PFSK-1 (cell line): Measurements from ENCODE around the gene ZNF491.

Source experiments
- FOXP2 ChIP-seq: optimal IDR thresholded peaks from 2 replicates; pipeline ENCODE3; 2011; ENCODE audit warnings: borderline replicate concordance, control low read depth, inconsistent platforms; ENCODE audit not compliant: insufficient read depth; ENCODE audit errors: extremely low read length, extremely low read depth
- POLR2AphosphoS5 ChIP-seq: IDR thresholded peaks from 2 replicates; pipeline ENCODE4 v1.6.1; 2012; ENCODE audit warnings: low read depth, mild to moderate bottlenecking, control low read depth, low read length, moderate library complexity
- SIN3A ChIP-seq: IDR thresholded peaks from 2 replicates; pipeline ENCODE4 v1.6.1; 2012; ENCODE audit warnings: mild to moderate bottlenecking, low read length, moderate library complexity, borderline replicate concordance; ENCODE audit not compliant: insufficient read depth
- TAF1 ChIP-seq: IDR thresholded peaks from 2 replicates; pipeline ENCODE4 v1.6.1; 2012; ENCODE audit warnings: low read length, control low read depth, borderline replicate concordance; ENCODE audit not compliant: insufficient read depth
- TF ChIP-seq, protein P1 (sequence below), 2 experiments: IDR thresholded peaks; 2 replicates each; pipeline versions ENCODE4 v1.6.1 to v1.8.0; 2011 to 2012; ENCODE audit warnings: low read depth in 2 of 2, low read length in 2 of 2, control low read depth in 1 of 2, inconsistent platforms in 1 of 2, mild to moderate bottlenecking in 1 of 2, moderate library complexity in 1 of 2; ENCODE audit not compliant: insufficient read depth in 1 of 2

ZNF491 gene

DNA sequence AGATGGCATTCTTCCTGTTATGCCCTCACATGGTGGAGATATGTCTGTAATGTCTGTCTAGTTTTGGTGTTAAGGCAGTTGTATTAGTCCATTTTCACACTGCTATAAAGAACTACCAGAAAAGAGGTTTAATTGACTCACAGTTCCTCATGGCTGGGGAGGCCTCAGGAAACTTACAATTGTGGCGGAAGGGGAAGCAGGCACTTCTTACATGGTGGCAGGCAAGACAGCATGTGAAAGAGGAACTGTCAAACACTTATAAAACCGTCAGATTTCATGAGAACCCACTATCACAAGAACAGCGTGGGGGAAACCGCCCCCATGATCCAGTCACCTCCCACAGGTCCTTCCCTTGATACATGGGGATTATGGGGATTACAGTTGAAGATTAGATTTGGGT lies 28.3 kb upstream of the ZNF491 start:
- TF ChIP-seq, protein P1, sequence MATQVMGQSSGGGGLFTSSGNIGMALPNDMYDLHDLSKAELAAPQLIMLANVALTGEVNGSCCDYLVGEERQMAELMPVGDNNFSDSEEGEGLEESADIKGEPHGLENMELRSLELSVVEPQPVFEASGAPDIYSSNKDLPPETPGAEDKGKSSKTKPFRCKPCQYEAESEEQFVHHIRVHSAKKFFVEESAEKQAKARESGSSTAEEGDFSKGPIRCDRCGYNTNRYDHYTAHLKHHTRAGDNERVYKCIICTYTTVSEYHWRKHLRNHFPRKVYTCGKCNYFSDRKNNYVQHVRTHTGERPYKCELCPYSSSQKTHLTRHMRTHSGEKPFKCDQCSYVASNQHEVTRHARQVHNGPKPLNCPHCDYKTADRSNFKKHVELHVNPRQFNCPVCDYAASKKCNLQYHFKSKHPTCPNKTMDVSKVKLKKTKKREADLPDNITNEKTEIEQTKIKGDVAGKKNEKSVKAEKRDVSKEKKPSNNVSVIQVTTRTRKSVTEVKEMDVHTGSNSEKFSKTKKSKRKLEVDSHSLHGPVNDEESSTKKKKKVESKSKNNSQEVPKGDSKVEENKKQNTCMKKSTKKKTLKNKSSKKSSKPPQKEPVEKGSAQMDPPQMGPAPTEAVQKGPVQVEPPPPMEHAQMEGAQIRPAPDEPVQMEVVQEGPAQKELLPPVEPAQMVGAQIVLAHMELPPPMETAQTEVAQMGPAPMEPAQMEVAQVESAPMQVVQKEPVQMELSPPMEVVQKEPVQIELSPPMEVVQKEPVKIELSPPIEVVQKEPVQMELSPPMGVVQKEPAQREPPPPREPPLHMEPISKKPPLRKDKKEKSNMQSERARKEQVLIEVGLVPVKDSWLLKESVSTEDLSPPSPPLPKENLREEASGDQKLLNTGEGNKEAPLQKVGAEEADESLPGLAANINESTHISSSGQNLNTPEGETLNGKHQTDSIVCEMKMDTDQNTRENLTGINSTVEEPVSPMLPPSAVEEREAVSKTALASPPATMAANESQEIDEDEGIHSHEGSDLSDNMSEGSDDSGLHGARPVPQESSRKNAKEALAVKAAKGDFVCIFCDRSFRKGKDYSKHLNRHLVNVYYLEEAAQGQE (IDR thresholded peaks at IDR 0.05; ENCODE audit: insufficient read depth in 1 of 2, low read depth in 2 of 2, low read length in 2 of 2), result no peak
- TF ChIP-seq FOXP2, result no peak
- no peak for TF ChIP-seq POLR2AphosphoS5
- TF ChIP-seq TAF1, result no peak
- TF ChIP-seq SIN3A, result no peak

DNA sequence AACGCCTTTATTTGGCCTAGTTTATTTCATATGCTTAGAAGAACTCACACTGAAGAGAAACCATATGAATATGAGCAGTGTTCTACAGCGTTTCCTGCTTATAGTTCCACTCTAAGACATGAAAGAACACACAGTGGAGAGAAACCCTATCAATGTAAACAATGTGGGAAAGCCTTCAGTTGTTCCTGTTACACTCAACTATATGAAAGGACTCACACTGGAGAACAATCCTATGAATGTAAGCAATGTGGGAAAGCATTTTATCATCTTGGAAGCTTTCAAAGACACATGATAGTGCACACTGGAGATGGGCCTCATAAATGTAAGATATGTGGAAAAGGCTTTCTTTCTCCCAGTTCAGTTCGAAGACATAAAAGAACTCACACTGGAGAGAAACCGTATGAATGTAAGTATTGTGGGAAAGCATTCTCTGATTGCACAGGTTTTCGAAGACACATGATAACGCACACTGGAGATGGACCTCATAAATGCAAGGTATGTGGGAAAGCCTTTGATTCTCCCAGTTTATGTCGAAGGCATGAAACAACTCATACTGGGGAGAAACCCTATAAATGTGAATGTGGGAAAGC lies 17.8 kb upstream of the ZNF491 start:
- TF ChIP-seq TAF1, result no peak
- TF ChIP-seq POLR2AphosphoS5, result no peak
- no peak for TF ChIP-seq SIN3A
- no peak for TF ChIP-seq FOXP2
- TF ChIP-seq, protein P1 (IDR thresholded peaks at IDR 0.05; ENCODE audit: insufficient read depth in 1 of 2, low read depth in 2 of 2, low read length in 2 of 2), result no peak

DNA sequence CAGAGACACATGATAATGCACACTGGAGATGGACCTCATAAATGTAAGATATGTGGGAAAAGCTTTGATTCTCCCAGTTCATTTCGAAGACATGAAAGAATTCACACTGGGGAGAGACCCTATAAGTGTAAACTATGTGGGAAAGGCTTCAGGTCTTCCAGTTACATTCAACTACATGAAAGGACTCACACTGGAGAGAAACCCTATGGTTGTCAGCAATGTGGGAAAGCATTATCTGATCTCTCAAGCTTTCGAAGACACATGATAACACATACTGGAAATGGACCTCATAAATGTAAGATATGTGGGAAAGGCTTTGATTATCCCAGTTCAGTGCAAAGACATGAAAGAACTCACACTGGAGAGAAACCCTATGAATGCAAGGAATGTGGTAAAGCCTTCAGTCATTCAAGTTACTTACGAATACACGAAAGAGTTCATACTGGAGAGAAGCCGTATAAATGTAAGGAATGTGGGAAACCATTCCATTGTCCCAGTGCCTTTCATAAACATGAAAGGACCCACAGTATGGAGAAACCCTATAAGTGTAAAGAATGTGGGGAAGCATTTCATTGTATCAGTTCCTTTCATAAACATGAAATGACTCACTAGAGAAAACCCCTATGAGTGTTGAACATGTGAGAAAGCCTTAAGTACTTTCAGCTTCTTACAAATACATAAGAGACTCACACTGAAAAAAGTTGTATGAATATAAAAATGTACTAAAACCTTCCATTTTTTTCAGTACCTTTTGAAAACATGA lies 16.8 kb upstream of the ZNF491 start:
- TF ChIP-seq SIN3A, result no peak

DNA sequence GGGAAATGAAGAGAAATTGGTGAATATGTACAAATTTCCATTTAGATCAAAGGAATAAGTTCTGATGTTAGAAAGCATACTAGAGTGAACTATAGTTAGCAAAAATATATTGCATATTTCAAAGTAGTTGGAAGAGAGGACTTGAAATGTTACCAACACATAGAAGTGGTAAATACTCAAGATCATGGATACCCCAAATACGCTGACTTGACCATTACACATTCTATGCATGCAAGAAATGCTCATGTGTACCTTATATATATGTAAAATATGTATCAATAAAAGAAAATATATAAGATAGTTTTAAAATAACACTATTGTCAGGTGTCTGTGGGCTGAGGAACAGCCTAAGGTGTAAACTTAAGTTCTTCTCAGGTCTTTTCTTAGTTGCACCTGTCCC lies 14.6 kb upstream of the ZNF491 start:
- TF ChIP-seq SIN3A (no peak), TAF1 (no peak), POLR2AphosphoS5 (no peak), FOXP2 (no peak)
- TF ChIP-seq, protein P1 (IDR thresholded peaks at IDR 0.05; ENCODE audit: insufficient read depth in 1 of 2, low read depth in 2 of 2, low read length in 2 of 2), result no peak

DNA sequence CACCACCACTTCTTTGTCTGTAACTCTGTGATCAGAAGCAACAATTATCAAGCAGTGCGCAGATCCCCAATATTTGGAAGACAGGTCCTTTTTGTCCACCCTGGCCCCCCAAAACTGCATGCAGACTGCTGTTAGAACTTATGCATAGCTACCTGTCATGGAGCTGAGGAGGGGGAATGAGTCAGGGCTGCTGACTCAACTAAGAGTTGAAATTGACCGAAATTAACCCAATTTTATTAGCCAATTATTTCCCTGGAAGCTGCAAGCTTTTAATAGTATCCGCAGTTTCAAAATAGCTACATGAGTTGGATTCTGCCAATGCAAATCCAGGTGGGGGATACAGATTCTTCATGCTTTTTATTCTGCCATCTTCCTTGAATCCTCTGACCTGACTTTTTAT lies 14.0 kb upstream of the ZNF491 start:
- TF ChIP-seq FOXP2 (no peak), SIN3A (no peak), POLR2AphosphoS5 (no peak), TAF1 (no peak)
- TF ChIP-seq, protein P1 (IDR thresholded peaks at IDR 0.05; ENCODE audit: insufficient read depth in 1 of 2, low read depth in 2 of 2, low read length in 2 of 2), result no peak
